GM18951 (cell line): ENCODE measurements around the gene CRACDL.

ENCODE experiments used
- POLR2A ChIP-seq: IDR thresholded peaks from 4 replicates; pipeline ENCODE4 v1.6.1; 2011; ENCODE audit warnings: mild to moderate bottlenecking; ENCODE audit not compliant: insufficient read length, insufficient read depth; ENCODE audit errors: extremely low read depth
- in situ Hi-C: fragments of 300-500 bp; cut with MboI; formaldehyde crosslinking; loops from one replicate; pipeline ENCODE4 v1.12.0; 2022; ENCODE audit warnings: low sequenced_read_pairs, mixed read lengths, inconsistent platforms; ENCODE audit not compliant: unreplicated experiment

The CRACDL gene

GRCh38 chr2:98857001-98857400, 79.0 kb downstream of the CRACDL start:
- in situ Hi-C loops = no loop called here
- no peak for TF ChIP-seq POLR2A

DNA sequence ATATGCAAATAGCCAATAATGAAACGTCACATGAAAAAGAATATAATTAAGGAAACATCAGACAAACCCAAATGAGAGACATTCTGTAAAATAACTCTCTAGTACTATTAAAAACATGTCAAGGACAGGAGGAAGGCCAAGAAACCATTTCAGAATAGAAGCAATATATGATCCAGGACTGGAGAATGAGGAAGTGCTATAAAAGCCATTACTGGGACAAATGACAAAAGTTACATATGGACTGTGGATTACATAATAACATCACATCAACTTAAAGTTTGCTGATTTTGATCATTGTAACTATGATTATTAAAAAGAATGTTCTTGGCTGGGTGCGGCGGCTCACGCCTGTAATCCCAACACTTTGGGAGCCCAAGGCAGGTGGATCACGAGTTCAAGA, 81.3 kb downstream of the CRACDL start:
- no peak for TF ChIP-seq POLR2A
- in situ Hi-C loops = no loop called here

GRCh38 chr2:98852932-98853331, 83.1 kb downstream of the CRACDL start:
- no peak for TF ChIP-seq POLR2A
- in situ Hi-C loops = no loop called here

DNA sequence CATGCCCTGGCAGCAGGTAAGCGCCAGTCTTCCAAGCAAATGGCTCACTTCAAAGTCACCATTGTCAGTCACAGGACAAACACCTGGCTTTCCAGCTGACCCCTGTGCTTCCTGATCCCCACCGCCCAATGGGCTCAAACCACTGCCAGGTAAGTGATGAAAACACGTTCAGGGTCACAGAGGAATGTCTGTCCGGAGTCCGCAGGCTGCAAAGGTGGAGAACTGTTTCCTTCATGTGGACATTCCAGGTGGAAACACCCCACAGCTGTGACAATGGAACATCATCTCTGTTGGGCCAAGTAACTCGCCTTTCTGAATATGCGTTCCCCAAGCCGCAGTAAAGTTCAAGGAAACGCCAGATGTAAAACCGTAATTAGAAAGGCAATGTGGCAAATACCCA, 86.0 kb downstream of the CRACDL start:
- no peak for TF ChIP-seq POLR2A
- in situ Hi-C loops = no loop called here

GRCh38 chr2:98849113-98849512, 86.9 kb downstream of the CRACDL start:
- in situ Hi-C loops = loop anchor here (25.0 kb wide), 1 partner anchor 437 kb away; no protein-coding TSS in a partner anchor
- no peak for TF ChIP-seq POLR2A

DNA sequence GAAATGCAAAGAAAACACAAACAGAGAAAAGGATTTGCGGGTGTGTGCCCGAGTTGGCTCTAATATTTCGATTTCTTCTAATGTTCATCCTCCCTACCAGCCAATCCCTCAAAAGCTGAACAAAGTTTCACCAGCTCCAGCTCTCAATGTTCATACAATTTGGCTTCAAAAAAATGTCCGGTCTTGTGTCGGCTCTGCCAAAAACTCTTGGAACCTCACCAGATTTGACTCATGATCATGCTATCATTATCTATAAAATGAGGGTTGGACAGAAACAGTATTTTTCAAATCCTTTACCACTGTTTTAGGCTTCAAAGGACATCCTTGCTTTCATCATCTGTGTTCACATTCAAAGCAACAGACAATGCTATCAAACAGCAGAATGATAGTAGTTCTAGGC, 88.2 kb downstream of the CRACDL start:
- in situ Hi-C loops = loop anchor here (25.0 kb wide), 1 partner anchor 436 kb away; no protein-coding TSS in a partner anchor

DNA sequence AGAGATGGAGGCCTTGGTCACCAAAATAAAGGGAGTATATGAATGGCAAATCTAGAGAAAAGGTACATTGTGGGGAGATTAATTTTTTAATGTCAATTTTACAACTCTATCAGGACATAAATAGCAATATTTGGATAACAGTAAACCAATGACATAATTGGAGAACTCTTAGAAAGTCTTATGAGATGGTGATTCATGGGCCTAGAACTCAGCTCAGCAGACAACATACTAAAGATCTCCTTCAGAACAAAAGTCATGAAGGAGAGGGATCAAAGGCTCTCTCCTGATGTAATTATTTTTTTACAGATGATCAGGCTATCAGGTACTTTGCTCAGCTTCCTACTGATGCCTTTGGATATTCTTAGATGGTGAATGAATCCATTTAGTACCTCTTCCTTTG, 90.0 kb downstream of the CRACDL start:
- TF ChIP-seq POLR2A = no peak
- in situ Hi-C loops = loop anchor here (25.0 kb wide), 1 partner anchor 434 kb away; no protein-coding TSS in a partner anchor

More for the DNA sequence above, 88.2 kb downstream of the CRACDL start:
- TF ChIP-seq POLR2A = no peak

DNA sequence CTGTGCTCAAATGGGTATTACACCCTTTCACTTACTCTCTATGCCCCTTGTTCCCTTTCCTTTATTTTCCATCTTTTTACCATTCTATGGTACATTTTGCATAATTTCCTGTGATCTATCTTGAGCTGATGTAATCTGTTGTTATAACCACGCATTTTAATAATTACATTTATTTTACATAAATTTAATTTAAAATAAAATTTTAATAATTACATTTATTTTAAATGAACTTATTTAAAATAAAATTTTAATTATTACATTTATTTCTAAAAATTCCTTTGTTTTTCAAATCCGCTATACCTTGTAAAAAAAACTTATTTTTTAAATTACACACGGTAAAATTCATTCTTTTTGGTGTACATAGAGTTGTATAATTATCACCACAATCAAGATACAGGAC, 93.9 kb downstream of the CRACDL start:
- in situ Hi-C loops = loop anchor here (25.0 kb wide), 1 partner anchor 430 kb away; no protein-coding TSS in a partner anchor
- TF ChIP-seq POLR2A = no peak

GRCh38 chr2:98839292-98839691, 96.7 kb downstream of the CRACDL start:
- in situ Hi-C loops = loop anchor here (10.0 to 25.0 kb wide), 2 partner anchors 194 to 427 kb away; no protein-coding TSS in a partner anchor
- no peak for TF ChIP-seq POLR2A

GRCh38 chr2:98835831-98836385, 100.1 kb downstream of the CRACDL start:
- in situ Hi-C loops = loop anchor here (10.0 to 25.0 kb wide), 2 partner anchors 191 to 424 kb away; no protein-coding TSS in a partner anchor

DNA sequence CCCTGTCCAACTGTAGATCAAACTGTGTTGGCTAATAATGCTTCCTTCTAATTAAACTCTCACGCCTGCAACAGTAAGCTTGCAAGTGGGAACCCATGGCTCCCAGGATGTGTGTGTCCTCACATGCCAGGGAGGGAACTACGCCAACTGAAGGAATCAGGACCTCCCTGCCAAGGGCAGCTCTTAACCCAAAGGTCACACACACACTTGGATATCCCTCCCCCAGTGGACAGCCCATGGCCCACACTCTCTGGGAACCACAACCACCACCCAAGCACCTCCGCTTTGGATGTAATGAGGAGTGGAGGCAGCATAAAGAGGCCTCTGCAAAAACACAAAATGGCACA, 102.1 kb downstream of the CRACDL start:
- in situ Hi-C loops = loop anchor here (10.0 to 25.0 kb wide), 2 partner anchors 189 to 422 kb away; no protein-coding TSS in a partner anchor
- no peak for TF ChIP-seq POLR2A

More at GRCh38 chr2:98835831-98836385, 100.1 kb downstream of the CRACDL start:
- TF ChIP-seq POLR2A = no peak

DNA sequence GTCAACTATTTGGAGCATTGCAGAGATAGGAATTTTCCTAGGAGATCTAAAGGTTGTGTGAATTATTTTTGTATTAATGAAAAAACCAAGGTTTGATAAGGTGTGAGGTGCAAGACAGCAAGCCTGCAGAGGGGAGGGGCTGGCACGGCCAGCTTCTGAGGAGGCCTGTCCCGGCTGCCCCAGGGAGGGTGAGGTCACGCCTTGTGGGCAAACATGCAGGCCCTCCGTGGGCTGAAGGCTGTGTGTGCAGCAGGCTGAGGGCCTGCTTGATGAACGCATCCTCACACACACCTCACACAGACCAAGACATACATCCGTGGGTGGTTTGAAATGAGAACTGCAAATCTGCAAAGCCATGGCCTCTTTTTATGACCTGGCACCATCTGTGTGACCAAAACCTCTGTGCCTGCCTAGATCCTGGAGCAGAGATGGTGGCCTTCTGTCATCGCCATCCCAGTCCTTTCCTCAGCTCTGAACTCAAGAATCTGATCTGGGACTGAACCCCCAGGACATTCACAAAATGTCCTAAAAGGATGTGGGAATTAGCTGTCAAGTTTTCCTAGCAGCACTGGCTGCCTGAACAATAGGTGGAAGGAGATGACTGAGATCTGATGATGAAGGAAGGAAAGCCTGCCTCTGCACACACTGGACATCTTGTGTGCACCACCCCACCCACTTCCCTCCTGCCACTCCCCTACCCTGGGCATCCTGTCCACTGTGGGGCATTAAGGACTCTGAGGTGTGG, 102.7 kb downstream of the CRACDL start:
- in situ Hi-C loops = loop anchor here (10.0 to 25.0 kb wide), 2 partner anchors 189 to 421 kb away; no protein-coding TSS in a partner anchor
- TF ChIP-seq POLR2A = no peak

DNA sequence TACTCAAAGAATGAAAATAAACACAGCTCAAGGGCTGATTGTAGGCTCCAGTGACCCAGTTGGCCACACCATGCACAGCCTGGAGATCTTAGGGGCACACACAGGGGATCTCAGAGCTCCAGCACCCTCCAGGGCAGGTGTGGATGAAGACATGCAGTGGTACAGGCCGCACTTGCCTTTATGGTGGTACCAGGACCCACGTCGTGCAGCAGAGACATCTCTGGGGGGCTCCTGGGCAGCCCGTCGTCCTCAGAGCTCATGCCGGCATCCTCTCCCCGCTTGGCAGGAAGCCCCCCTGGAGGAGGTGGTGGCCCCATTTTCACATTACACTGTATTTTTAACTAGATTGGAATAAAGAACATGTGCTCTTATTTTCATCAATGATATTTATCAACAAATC, 103.9 kb downstream of the CRACDL start:
- in situ Hi-C loops = loop anchor here (10.0 to 25.0 kb wide), 2 partner anchors 187 to 420 kb away; no protein-coding TSS in a partner anchor
- no peak for TF ChIP-seq POLR2A
